Panc1 (cell line): ENCODE results near the gene GORASP2. TPM values are rescaled to one million over a fixed set of nuclear protein-coding genes. Genes with fewer than 3 reads are reported as not detected.

Experiments used
- ATAC-seq: fragments of 200-7000 bp; cut with Tn5 transposase; 2 replicates; pipeline ENCODE4 v1.9.1; 2020; ENCODE audit warnings: mild to moderate bottlenecking, moderate library complexity
- BruUV-seq: library from RNA; stranded (reverse); fragments of 400-500 nt; replicated peaks from 2 replicates; lab custom pipeline; 2021; lab: Mats Ljungman, UMichigan
- CTCF ChIA-PET: fragments of 300-600 bp; sonication (Branson Sonifier 250); formaldehyde crosslinking; loops from one replicate; lab custom pipeline; 2022; ENCODE audit warnings: antibody characterized with exemption; lab: Charles Lee
- POLR2A ChIA-PET: fragments of 300-600 bp; sonication (Branson Sonifier 250); formaldehyde crosslinking; loops from one replicate; lab custom pipeline; 2022; ENCODE audit warnings: antibody characterized with exemption; lab: Charles Lee
- DNase-seq: peaks from one replicate; pipeline ENCODE4 v3.0.0-alpha.2; 2010; ENCODE audit warnings: low read depth, low spot score
- H3K27ac ChIP-seq: 2 replicates; pipeline ENCODE4 v1.5.1; 2011; ENCODE audit warnings: mild to moderate bottlenecking, low read length, inconsistent platforms
- H3K27me3 ChIP-seq: fragments of 200-500 bp; sonication (Bioruptor generic); 2 replicates; pipeline ENCODE4 v1.6.0; 2014; ENCODE audit warnings: low read length, inconsistent platforms; ENCODE audit not compliant: control insufficient read depth, insufficient read depth
- H3K36me3 ChIP-seq: fragments of 200-500 bp; sonication (Bioruptor generic); 2 replicates; pipeline ENCODE4 v1.5.1; 2014; ENCODE audit warnings: inconsistent platforms, mild to moderate bottlenecking, low read length, moderate library complexity; ENCODE audit not compliant: control insufficient read depth, insufficient read depth
- H3K4me1 ChIP-seq: 2 replicates; pipeline ENCODE4 v1.5.1; 2011; ENCODE audit warnings: inconsistent platforms, mild to moderate bottlenecking, low read length, moderate library complexity; ENCODE audit not compliant: control insufficient read depth, insufficient read depth
- H3K4me3 ChIP-seq, 2 experiments: 2 replicates each; pipeline ENCODE4 v1.5.1; 2011 to 2012; ENCODE audit warnings: low read depth in 2 of 2, low read length in 2 of 2, mild to moderate bottlenecking in 2 of 2, inconsistent platforms in 1 of 2, moderate library complexity in 1 of 2
- H3K9me3 ChIP-seq: fragments of 200-500 bp; sonication (Bioruptor generic); 2 replicates; pipeline ENCODE4 v1.5.1; 2014; ENCODE audit warnings: low read depth, mild to moderate bottlenecking, inconsistent platforms, low read length, moderate library complexity; ENCODE audit not compliant: control insufficient read depth, insufficient read depth
- CTCF ChIP-seq: fragments of 450-650 bp; IDR thresholded peaks from 2 replicates; pipeline ENCODE4 v1.5.1; 2017; ENCODE audit warnings: mild to moderate bottlenecking
- POLR2AphosphoS5 ChIP-seq: IDR thresholded peaks from 2 replicates; pipeline ENCODE4 v1.6.1; 2012; ENCODE audit warnings: mild to moderate bottlenecking, low read depth, low read length, moderate library complexity
- REST ChIP-seq, 2 experiments: IDR thresholded peaks; 2 replicates each; pipeline ENCODE4 v1.6.1; 2011 to 2012; ENCODE audit warnings: low read depth in 2 of 2, control low read depth in 1 of 2, low read length in 1 of 2, mild to moderate bottlenecking in 1 of 2, moderate library complexity in 1 of 2; ENCODE audit not compliant: insufficient read depth in 1 of 2
- SIN3A ChIP-seq: IDR thresholded peaks from 2 replicates; pipeline ENCODE4 v1.6.1; 2012; ENCODE audit warnings: low read depth, mild to moderate bottlenecking, low read length, moderate library complexity, borderline replicate concordance; ENCODE audit not compliant: insufficient read depth
- TCF7L2 ChIP-seq: IDR thresholded peaks from 2 replicates; pipeline ENCODE4 v1.6.1; 2011; ENCODE audit warnings: mild to moderate bottlenecking, low read depth, low read length, inconsistent platforms
- in situ Hi-C: cut with HindIII; loops from 2 replicates; pipeline ENCODE4 v1.10.0; 2016; ENCODE audit warnings: low sequenced_read_pairs, low pct_unique_long_range_greater_than_20kb
- intact Hi-C: fragments of 100-400 bp; cut with micrococcal nuclease; formaldehyde crosslinking; loops from one replicate; pipeline ENCODE4 v1.10.0; 2022; ENCODE audit not compliant: unreplicated experiment
- total RNA-seq: library from RNA; stranded (reverse); gene quantifications from one replicate; pipeline ENCODE4 v1.2.1, GENCODE V29; 2021; ENCODE audit not compliant: unreplicated experiment

Gene GORASP2
- total RNA-seq, 1 experiment from 2014 or later: 62.5 TPM

- no peak for TF ChIP-seq TCF7L2
- no peak for TF ChIP-seq REST (IDR thresholded peaks at IDR 0.05; ENCODE audit: insufficient read depth in 1 of 2, low read depth in 2 of 2, low read length in 1 of 2)
- no peak for TF ChIP-seq POLR2AphosphoS5
- no peak for TF ChIP-seq SIN3A
- TF ChIP-seq CTCF: no peak
- H3K4me3 ChIP-seq: no peak overlapping the region
- BruUV-seq: no TSS peak
- ChIA-PET POLR2A (no interaction called here), CTCF (no interaction called here)
- H3K9me3 ChIP-seq: no peaks in the 10 kb centered on the region
- H3K27ac ChIP-seq: no peak overlapping the region
- H3K27me3 ChIP-seq: no peaks in the 10 kb centered on the region
- ATAC-seq: no peak
- peaks cover 13% of the 10 kb centered on the region for H3K36me3 ChIP-seq
- H3K4me1 ChIP-seq: no peaks in the 10 kb centered on the region
- in situ Hi-C loops (no loop called here), intact Hi-C loops (no loop called here)
- DNase-seq: no peak
Observed at GRCh38 chr2:170999654-171000053, 70.6 kb downstream of the GORASP2 start.

- H3K27ac ChIP-seq: no peak overlapping the region
- H3K4me3 ChIP-seq: no peak overlapping the region
- ChIA-PET CTCF (no interaction called here), POLR2A (interaction anchor here (0.6 kb wide), 1 partner anchor 10 kb away, joined by 3 read pairs; no protein-coding TSS in a partner anchor)
- no peaks in the 10 kb centered on the region for H3K27me3 ChIP-seq
- H3K36me3 ChIP-seq: peaks cover 32% of the 10 kb centered on the region
- BruUV-seq: no TSS peak
- in situ Hi-C loops (no loop called here), intact Hi-C loops (no loop called here)
- ATAC-seq (no peak), DNase-seq (no peak)
- no peaks in the 10 kb centered on the region for H3K9me3 ChIP-seq
- no peaks in the 10 kb centered on the region for H3K4me1 ChIP-seq
- TF ChIP-seq REST (IDR thresholded peaks at IDR 0.05; ENCODE audit: insufficient read depth in 1 of 2, low read depth in 2 of 2, low read length in 1 of 2): no peak
- TF ChIP-seq TCF7L2: no peak
- no peak for TF ChIP-seq CTCF
- TF ChIP-seq POLR2AphosphoS5: no peak
- no peak for TF ChIP-seq SIN3A
Observed at GRCh38 chr2:171004363-171004762, 75.3 kb downstream of the GORASP2 start.
